Nephron (organoid): ENCODE data around the gene DCTN3.
A peak's percentile ranks its signal among the peaks of the same experiment; 100 is the strongest.

Source experiments
- H3K27ac Mint-ChIP-seq, 3 experiments: 2 replicates each; pipeline ENCODE4 v1.8.0; 2020; ENCODE audit warnings: mixed read lengths in 3 of 3, mild to moderate bottlenecking in 2 of 3, moderate library complexity in 1 of 3
- H3K27me3 Mint-ChIP-seq: 2 replicates; pipeline ENCODE4 v1.8.0; 2021; ENCODE audit warnings: low read depth, mild to moderate bottlenecking, moderate library complexity, mixed read lengths
- H3K36me3 Mint-ChIP-seq: 2 replicates; pipeline ENCODE4 v1.8.0; 2020; ENCODE audit warnings: low read depth, mixed read lengths
- H3K4me1 Mint-ChIP-seq: 2 replicates; pipeline ENCODE4 v1.8.0; 2020; ENCODE audit warnings: mixed read lengths
- H3K4me3 Mint-ChIP-seq, 3 experiments: 2 replicates each; pipeline ENCODE4 v1.8.0; 2020; ENCODE audit warnings: mild to moderate bottlenecking in 3 of 3, mixed read lengths in 3 of 3, moderate library complexity in 2 of 3
- H3K9me3 Mint-ChIP-seq: 2 replicates; pipeline ENCODE4 v1.8.0; 2020; ENCODE audit warnings: mixed read lengths
- CTCF ChIP-seq, 3 experiments: fragments of 200-600 bp; sonication (generic); IDR thresholded peaks; one replicate each; pipeline ENCODE4 v1.5.0; 2021; ENCODE audit warnings: antibody characterized with exemption in 3 of 3; ENCODE audit not compliant: unreplicated experiment in 3 of 3

The DCTN3 gene

GRCh38 chr9:34588671-34589635 is 31.3 kb downstream of the DCTN3 start:
- H3K4me3 Mint-ChIP-seq = peak overlapping the region; percentile 88 to 92 (median 90)
- H3K27ac Mint-ChIP-seq = peak overlapping the region; percentile 21 to 77 (median 68)
- no peak for TF ChIP-seq CTCF (IDR thresholded peaks at IDR 0.05; ENCODE audit: unreplicated experiment in 3 of 3)

GRCh38 chr9:34587271-34587670 is 33.0 kb downstream of the DCTN3 start:
- TF ChIP-seq CTCF (IDR thresholded peaks at IDR 0.05; ENCODE audit: unreplicated experiment in 3 of 3) = no peak
- H3K4me1 Mint-ChIP-seq = peaks cover 59% of the 10 kb centered on the region
- H3K9me3 Mint-ChIP-seq = no peaks in the 10 kb centered on the region
- H3K4me3 Mint-ChIP-seq = peak overlapping the region; percentile 88 to 92 (median 90)
- H3K36me3 Mint-ChIP-seq = no peaks in the 10 kb centered on the region
- H3K27me3 Mint-ChIP-seq = peaks cover 69% of the 10 kb centered on the region
- H3K27ac Mint-ChIP-seq = peak overlapping the region in 1 of 3 experiments; percentile 40

More at GRCh38 chr9:34588671-34589635, 31.3 kb downstream of the DCTN3 start:
- Mint-ChIP-seq H3K9me3 (no peaks in the 10 kb centered on the region), H3K36me3 (no peaks in the 10 kb centered on the region), H3K27me3 (peaks cover 83% of the 10 kb centered on the region), H3K4me1 (peaks cover 58% of the 10 kb centered on the region)

- H3K4me3 Mint-ChIP-seq = peak overlapping the region; percentile 88 to 92 (median 90)
- peak overlapping the region in 2 of 3 experiments; percentile 14 to 78 for H3K27ac Mint-ChIP-seq
These were observed 34.2 kb downstream of the DCTN3 start for GRCh38 chr9:34585946-34586669.

GRCh38 chr9:34584970-34585369 is 35.3 kb downstream of the DCTN3 start:
- no peaks in the 10 kb centered on the region for H3K36me3 Mint-ChIP-seq
- no peaks in the 10 kb centered on the region for H3K9me3 Mint-ChIP-seq
- no peak overlapping the region for H3K4me3 Mint-ChIP-seq
- no peak overlapping the region for H3K27ac Mint-ChIP-seq
- H3K4me1 Mint-ChIP-seq = peaks cover 74% of the 10 kb centered on the region
- H3K27me3 Mint-ChIP-seq = peaks cover 65% of the 10 kb centered on the region
- TF ChIP-seq CTCF (IDR thresholded peaks at IDR 0.05; ENCODE audit: unreplicated experiment in 3 of 3) = no peak

More at GRCh38 chr9:34585946-34586669, 34.2 kb downstream of the DCTN3 start:
- H3K9me3 Mint-ChIP-seq = no peaks in the 10 kb centered on the region
- H3K4me1 Mint-ChIP-seq = peaks cover 63% of the 10 kb centered on the region
- H3K27me3 Mint-ChIP-seq = peaks cover 65% of the 10 kb centered on the region
- no peaks in the 10 kb centered on the region for H3K36me3 Mint-ChIP-seq
- no peak for TF ChIP-seq CTCF (IDR thresholded peaks at IDR 0.05; ENCODE audit: unreplicated experiment in 3 of 3)

GRCh38 chr9:34582787-34583186 is 37.5 kb downstream of the DCTN3 start:
- peak overlapping the region in 2 of 3 experiments; percentile 0 to 1 for H3K27ac Mint-ChIP-seq
- no peaks in the 10 kb centered on the region for H3K9me3 Mint-ChIP-seq
- peaks cover 75% of the 10 kb centered on the region for H3K4me1 Mint-ChIP-seq
- no peaks in the 10 kb centered on the region for H3K36me3 Mint-ChIP-seq
- TF ChIP-seq CTCF (IDR thresholded peaks at IDR 0.05; ENCODE audit: unreplicated experiment in 3 of 3) = no peak
- H3K4me3 Mint-ChIP-seq = peak overlapping the region in 1 of 3 experiments; percentile 2
- peaks cover 61% of the 10 kb centered on the region for H3K27me3 Mint-ChIP-seq
